ENCODE measurements around the gene RNF167. TPM values are rescaled to one million over a fixed set of nuclear protein-coding genes. Genes with fewer than 3 reads are reported as not detected.

Gene RNF167
- total RNA-seq, 1 donor from 2014 or later = 84.7 TPM

Small RNA genes lying within 50 kb of the gene (microRNA-seq; reads per million reads assigned to microRNA genes)
- gene MIR6864 (not detected), gene MIR6865 (not detected)

Other genes starting within 250 kb of the RNF167 start
- gene PELP1, start 236.1 kb upstream of the RNF167 start, total RNA-seq = 36.4 TPM
- gene ARRB2, start 229.6 kb upstream of the RNF167 start, total RNA-seq = 20.8 TPM
- 19.9 TPM for gene MED11, start 208.8 kb upstream of the RNF167 start, total RNA-seq
- gene ZMYND15, start 200.4 kb upstream of the RNF167 start, total RNA-seq = 0.40 TPM
- gene CXCL16, start 200.3 kb upstream of the RNF167 start, total RNA-seq = 3.6 TPM
- not detected for gene TM4SF5, start 168.4 kb upstream of the RNF167 start, total RNA-seq
- 0.97 TPM for gene VMO1, start 153.9 kb upstream of the RNF167 start, total RNA-seq
- not detected for gene GLTPD2, start 151.3 kb upstream of the RNF167 start, total RNA-seq
- 147 TPM for gene PSMB6, start 144.1 kb upstream of the RNF167 start, total RNA-seq
- 9.5 TPM for gene PLD2, start 133.1 kb upstream of the RNF167 start, total RNA-seq
- 44.0 TPM for gene MINK1, start 106.9 kb upstream of the RNF167 start, total RNA-seq
- gene C17orf107, start 40.7 kb upstream of the RNF167 start, total RNA-seq = 0.46 TPM
- 5.5 TPM for gene CHRNE, start 37.2 kb upstream of the RNF167 start, total RNA-seq
- gene GP1BA, start 8.0 kb upstream of the RNF167 start, total RNA-seq = not detected
- gene SLC25A11, start 222 bp upstream of the RNF167 start, total RNA-seq = 176 TPM
- 204 TPM for gene PFN1, start 8.3 kb downstream of the RNF167 start, total RNA-seq
- gene ENO3, start 10.9 kb downstream of the RNF167 start, total RNA-seq = 382 TPM
- 104 TPM for gene SPAG7, start 27.5 kb downstream of the RNF167 start, total RNA-seq
- gene CAMTA2, start 47.4 kb downstream of the RNF167 start, total RNA-seq = 38.9 TPM
- gene INCA1, start 57.3 kb downstream of the RNF167 start, total RNA-seq = 1.8 TPM
- 646 TPM for gene KIF1C, start 57.7 kb downstream of the RNF167 start, total RNA-seq
- not detected for gene SLC52A1, start 95.2 kb downstream of the RNF167 start, total RNA-seq
- gene ZFP3, start 138.2 kb downstream of the RNF167 start, total RNA-seq = 12.6 TPM
- gene ZNF232, start 171.6 kb downstream of the RNF167 start, total RNA-seq = 4.1 TPM
- 0.08 TPM for gene USP6, start 175.8 kb downstream of the RNF167 start, total RNA-seq

All from cardiac septum (tissue), 1 donor.